GM19193 (cell line): ENCODE data around the gene U2AF1L4.

Source experiments
- POLR2A ChIP-seq: IDR thresholded peaks from 4 replicates; pipeline ENCODE4 v1.6.1; 2011; ENCODE audit not compliant: insufficient read depth, insufficient read length; ENCODE audit errors: extremely low read depth

Gene U2AF1L4

DNA sequence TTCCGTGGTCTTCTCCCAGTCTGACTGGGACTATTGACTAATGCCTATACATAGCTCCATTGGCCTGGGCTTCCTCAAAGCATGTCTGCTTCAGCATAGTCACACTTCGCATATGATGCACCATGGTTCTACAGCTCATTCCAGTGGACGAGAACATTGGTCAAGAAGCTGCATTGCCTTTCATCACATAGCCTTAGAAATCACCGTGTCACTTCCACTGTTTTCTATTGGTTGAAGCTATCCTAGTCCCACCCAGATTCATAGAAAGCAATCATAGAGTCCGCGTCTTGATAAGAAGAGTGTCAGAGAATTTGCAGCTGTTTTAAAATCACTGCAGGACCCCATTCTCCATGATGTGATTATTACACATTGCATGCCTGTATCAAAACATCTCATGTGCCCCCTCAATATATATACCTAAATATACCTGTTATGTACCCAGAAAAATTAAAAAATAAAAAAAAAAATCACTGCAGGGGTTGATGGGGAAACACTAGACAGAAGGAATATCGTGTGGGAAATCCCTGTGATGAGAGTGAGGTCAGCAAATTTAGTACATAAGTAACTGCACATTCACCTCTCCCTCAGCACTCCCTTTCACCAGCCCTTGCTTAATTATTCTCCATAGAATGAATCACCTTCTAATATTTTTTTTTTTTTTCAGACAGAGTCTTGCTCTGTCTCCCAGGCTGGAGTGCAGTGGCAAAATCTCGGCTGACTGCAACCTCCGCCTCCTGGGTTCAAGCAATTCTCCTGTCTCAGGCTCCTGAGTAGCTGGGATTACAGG lies 28.0 kb upstream of the U2AF1L4 start:
- TF ChIP-seq POLR2A = no peak

DNA sequence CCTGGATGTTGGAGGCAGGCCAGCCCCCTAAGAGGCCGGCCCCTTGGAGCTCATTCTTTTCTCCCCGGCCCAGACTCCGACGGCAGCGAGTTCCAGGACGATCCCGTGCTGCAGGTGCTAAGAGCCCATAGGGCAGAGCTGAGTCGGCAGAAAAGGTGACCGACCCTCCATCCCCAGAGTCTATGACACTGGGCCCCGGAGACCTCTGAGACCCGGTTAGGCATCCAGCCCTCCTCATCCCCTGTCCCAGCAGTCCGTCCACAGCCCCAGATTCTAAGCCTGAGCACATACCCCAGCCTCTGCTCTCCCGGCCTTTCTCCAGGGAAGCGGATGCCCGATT lies 22.8 kb upstream of the U2AF1L4 start:
- TF ChIP-seq POLR2A = no peak

DNA sequence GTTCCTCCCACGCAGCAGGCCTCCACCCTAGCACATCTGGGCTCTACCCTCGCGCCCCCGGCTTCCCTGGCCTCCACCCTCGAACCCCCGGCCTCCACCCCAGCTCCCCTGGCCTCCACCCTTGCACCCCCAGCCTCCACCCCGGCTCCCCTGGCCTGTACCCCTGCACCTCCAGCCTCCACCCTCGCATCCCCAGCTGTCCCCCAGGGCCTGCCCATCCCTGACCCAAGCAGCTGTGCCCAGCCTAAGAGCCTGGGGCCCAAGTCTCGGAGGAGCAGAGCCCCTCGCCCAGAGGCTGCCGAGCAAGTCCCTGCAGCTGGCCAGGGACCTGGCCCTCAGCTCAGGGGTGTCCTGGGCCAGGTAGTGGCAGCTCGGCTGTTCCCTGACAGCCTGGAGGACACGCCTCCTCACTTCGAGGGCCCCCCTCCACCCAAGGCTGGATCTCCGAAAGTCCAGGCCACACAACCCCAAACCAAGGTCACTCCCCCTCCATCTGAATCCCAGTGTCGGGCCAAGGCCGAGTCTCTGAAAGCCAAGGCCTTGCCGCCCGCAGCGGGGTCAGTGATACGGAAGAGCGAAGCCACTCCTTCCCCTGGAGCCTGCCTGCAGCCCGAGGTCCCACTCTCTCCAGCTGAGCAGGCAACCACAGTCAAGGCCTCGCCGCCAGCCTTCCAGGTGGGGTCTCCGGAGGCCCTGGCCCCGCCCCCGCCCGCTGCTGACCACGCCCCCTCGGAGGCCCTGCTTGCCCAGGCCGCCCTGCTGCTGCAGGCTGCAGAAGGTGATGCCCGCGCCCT lies 22.3 kb upstream of the U2AF1L4 start:
- no peak for TF ChIP-seq POLR2A

DNA sequence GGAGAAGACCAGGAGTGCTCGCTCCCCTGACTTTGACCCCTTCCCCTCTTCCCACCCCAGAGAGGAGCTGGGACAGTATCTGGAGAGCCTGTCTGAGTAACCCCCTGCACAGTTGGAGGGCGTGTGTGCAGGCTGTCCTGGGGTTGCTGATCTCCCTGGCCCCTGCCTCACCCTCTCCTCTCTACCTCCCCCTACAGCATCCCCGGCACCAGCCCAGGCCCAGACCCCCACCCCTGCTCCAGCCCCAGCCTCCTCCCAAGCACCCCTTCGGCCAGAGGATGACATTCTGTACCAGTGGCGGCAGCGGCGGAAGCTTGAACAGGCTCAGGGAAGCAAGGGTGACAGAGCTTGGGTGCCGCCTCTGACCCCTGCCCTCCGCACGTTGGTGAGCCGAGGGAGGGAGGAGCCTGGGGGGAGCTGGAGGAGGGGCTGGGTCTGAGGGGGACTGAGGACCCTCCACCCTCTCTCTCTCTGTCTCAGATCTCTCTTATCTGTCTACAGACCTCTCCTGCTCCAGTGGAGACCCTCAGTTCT lies 21.4 kb upstream of the U2AF1L4 start:
- no peak for TF ChIP-seq POLR2A

DNA sequence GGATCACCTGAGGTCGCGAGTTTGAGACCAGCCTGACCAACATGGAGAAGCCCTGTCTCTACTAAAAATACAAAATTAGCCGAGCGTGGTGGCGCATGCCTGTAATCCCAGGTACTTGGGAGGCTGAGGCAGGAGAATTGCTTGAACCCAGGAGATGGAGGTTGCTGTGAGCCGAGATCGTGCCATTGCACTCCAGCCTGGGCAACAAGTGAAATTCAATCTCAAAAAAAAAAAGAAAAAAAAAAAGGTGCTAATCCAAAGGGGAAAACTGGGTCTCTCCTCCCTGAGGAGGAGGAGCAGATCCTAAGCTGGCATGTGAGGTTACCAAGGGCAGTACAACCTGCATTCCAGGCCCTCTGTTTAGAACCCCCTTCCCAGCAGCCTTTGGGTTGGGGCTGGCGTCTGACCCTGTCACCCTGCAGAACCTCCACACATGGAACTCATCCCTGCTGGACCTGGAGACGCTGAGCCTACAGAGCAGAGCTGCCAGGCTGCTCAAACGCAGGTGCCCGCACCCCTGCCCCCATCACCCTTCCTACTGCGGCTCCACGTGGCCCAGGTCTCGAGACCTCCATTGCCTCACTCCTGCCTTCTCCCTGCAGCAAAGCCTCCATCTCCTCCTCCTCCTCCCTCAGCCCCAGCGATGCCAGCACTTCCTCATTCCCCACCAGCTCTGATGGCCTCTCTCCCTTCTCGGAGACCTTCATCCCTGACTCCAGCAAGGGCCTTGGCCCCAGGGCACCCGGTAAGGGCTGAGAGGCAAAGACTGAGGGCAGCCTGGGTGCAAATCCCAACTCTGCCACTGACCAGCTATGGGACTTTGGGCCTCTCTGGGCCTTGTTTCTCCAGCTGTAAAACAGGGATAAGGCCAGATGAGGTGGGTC lies 19.5 kb upstream of the U2AF1L4 start:
- no peak for TF ChIP-seq POLR2A

DNA sequence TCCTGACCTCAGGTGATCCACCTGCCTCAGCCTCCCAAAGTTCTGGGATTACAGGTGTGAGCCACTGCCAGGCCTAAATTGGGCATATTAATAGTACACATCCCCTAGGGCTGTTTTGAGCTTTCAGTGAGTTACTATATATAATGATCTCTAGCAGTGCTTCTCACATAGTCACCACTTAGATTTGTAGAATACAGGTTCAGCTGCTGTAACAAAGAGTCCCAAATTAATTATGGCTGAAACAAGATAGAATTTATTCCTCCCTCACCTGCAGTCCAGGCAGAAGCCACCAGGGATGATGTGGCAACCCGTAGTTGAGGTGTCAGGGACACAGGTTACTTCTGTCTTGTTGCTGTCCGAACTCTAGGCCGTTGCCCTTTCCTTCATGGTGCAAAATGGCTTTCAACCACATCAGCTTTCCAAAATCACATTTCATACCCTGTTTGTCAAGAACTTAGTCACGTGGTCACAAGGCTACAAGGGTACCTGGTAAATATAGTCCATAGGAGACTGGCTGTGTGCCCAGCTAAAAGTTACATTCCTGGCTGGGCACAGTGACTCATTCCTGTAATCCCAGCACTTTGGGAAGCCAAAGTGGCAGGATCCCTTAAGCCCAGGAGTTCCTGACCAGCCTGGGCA lies 15.6 kb upstream of the U2AF1L4 start:
- no peak for TF ChIP-seq POLR2A

DNA sequence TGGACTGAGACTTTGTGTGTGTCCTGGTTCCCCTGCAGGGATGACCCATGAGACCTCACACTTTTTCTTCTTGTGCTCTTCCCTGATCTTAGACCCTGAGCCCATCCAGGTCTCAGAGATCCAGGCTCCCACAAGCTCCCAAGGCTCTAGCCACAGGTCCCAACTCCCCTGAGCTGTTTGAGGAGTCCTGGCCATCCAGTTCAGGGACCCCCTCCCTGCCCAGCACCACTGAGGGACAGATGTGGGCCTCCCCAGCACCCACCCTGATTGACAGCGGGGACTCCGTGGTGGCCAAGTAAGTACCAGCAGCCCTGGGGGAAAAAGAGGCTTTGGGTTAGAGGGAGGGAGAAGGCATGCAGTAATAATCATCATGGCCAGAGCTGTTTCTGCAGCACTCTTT lies 14.5 kb upstream of the U2AF1L4 start:
- no peak for TF ChIP-seq POLR2A

DNA sequence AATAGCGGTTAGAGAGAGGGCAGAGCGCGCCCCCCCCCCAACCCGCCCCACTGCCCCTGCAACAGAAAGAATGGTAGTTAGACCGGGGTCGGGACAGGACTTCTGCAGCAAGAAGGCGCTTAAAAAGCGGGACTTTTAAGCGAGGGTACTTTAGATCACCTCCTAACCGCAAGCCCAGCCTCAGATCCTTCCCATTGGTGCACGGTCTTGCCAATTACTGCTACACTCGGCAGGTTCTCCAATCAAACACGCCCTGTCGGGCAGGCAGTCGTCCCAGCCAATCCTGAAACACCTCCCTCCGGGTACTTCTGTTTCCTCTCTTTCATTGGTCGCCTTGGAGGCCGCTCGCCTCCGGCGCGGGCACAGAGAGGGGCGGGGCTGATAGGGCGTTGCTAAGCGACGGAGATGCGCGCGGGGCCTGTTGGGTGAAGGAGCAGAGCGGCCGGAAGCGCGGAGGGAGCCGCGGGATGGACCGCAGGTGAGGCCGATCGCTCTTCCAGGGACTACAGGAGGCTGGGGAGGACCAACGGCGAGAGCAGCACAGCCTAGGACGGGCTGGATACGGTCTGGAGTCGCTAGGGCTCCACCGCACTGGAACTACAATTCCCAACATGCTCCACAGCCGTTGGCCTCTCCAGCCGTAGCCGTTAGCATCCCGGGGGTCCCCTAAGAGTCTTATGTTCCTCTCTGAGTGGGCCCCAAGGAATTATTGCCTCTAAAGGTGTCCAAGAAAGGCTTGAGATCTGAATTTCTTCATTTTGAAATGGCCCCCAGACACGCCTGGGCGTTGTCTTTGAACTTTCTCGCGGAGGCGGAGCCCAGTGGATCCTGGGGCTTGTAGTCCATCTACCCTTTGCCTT lies 12.8 kb upstream of the U2AF1L4 start, which contains the start of gene PROSER3:
Gene PROSER3, plus strand, starts transcription at position 428 of the 860 bp plus-strand sequence. Its CDS starts 40 bp downstream, at position 468.
- TF ChIP-seq POLR2A = peak; percentile 75

DNA sequence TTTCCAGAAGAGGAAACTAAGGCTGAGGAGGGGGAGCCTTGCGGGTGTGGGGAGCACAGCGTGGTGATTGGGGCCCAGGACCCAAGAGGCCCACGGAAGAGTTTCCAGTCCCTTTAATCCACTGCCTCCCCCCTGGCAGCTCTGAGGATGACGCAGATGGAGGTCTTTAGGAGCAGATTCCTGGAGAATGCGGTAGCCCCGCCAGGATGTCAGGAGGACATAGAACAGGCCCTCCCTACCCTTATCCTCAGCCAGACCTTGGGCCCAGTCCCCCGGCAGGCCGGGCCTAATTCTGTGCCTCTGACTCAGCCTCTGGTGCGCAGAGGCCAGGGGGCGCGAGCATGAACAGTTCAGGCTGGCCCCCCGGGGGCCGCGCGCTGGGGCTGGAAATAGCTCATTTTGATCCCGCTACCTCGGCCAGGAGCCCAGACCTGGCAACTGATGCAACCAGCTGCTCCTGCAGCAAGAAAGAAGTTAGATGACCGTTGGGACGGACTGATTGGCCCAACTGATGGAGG lies 12.1 kb upstream of the U2AF1L4 start:
- no peak for TF ChIP-seq POLR2A

DNA sequence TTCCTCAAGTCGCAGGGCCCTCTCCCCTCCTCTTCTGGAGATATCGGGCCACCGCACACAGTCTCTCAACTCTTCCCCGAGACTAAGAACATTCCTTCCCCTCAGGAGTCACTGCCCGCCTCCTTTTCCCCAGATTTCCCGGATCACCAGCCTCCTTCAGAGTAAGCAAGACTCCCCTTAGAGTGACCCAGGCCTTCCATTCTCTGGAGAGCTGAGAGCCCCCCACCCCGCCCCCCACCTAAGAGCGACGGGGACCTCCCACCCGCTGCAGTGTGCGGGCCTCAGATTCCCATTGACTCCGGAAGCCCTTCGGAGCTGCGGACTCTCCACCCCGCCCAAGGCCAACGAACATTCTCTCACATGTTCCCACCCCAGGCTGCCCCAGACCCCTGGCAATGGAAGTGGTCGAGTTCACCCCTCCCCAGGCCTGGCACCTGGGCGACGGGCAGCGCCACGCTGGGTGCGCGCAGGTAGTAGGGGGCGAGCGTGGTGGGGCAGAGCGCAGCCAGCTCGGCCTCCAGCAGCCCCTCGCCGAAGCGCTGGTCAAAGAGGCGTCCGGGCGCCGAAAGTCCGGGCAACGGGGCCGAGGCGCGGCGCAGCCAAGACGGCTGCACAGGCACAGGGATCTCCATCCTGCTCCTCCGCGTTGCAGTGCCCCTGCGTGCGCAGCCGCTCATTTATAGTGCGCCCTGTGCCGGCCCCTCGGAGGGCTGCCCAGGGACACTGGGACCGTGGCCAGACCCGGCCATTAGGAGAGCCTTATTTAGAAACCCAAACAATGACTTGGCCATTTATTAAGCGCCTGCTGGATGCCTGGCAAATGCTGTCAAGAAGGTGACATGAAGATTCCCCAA lies 11.4 kb upstream of the U2AF1L4 start, which contains the start of gene HSPB6:
Gene HSPB6, minus strand, starts transcription at position 653 of the 854 bp plus-strand sequence. Its CDS starts 21 bp downstream, at position 632.
- TF ChIP-seq POLR2A = no peak

DNA sequence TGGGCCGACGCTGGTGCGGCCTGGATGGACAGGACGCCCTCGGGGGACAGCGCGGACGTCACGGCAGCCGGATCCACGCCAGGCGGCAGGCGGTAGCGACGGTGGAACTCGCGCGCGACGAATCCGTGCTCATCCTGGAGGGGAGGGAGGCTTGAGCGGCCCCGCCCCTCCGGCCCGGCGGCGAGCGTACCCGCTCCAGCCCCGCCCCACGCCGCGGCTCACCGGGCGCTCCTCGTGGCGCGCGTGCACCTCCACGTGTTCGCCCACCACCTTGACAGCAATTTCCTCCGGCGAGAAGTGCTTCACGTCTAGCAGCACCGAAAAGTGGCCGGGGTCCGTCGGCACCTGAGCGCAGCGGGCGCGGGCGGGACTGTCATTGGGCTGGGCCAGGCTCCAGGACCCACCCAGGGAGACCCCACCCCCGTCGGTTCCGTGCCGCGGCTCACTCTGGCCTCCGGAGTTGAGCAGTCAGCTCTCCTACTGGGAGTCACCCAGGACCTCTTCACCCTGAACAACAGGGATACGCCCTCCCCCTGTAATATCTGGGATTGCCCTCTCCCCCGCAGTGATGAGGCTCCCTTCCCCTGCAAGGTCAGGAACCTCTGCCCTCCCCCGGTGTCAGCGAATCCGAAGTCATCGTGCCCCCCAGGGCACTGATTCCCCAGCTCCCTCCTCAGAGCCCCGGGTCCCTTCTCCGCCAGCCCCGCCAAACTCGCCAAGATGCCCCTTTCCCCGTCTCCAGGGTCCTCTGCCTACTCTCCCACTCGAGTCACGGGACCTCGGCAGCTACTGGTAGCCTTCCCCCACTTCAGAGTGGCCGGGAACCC lies 10.5 kb upstream of the U2AF1L4 start:
- no peak for TF ChIP-seq POLR2A
